HG02678 (cell line): ENCODE results near the gene GYPB.
"Not testable (repeated sequence)": the region's sequence is repeated elsewhere in the genome, so short reads cannot be mapped to it uniquely, and the experiment has no call there.

Experiments used
- ATAC-seq: cut with Tn5 transposase; IDR thresholded peaks from one replicate; pipeline ENCODE4 v1.9.1; 2021; ENCODE audit warnings: mild to moderate bottlenecking, moderate library complexity; ENCODE audit not compliant: unreplicated experiment

The GYPB gene

DNA sequence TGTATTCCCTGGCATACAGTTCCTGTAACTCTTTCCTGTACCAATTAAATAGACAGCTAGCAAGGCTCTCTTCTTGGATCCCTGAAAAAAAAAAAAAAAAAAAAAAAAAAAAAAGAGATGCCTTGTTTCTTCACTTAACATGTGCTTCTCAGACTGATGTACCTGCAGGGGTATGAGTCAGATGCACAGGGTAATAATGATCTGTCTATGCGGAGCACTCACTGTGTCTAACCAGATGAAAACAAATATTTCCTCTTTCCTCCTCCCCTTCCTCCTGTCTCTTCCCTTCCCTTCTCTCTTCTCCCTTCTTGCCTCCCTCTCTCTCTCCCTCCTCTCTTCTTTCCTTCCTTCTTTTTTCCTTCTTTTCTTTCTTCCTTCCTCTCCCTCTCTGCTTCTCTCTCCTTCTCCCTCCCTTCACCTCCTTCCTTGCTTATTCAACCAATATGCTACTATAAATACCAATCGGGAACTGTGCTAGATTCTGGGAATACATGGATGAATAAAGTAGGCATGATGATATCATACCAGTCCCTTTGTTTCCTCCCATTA lies 3.0 kb downstream of the GYPB start:
- ATAC-seq, result not testable (repeated sequence)

DNA sequence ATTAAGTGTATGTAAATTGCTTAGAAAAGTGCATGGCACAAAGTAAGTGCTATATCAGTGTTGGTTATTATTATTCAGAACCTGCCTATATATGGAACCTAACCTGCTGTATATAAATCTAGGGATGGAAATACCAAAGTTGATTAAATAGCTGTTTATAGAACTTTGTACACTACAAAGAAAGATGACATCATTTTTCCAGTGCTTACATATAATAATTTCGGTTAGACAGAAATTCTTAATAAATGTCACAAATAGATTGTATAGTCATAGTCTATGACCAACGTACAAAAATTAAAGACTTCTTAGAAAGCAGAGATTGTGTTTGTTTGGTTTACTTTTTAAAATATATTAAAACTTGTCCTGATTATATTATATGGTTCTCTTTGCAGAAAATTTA lies 4.4 kb downstream of the GYPB start:
- no peak for ATAC-seq

DNA sequence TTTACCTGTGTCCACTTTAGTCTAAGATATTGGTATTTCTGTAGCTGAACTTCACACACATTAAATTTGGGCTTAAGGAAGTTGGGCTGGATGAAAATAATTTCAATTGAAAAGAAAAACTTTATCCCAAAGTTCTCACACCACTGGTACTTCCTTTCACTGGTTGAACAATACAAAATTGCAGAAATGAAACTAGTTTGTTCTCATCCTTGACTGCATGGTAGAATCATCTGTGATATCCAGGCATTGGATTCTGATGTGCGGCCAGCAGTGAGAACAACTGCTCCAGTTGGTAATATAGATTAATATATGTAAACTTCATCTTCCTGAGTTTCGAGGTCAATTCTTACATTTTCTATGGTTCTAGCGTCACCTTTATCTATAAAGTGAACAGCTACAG lies 10.6 kb downstream of the GYPB start:
- not testable (repeated sequence) for ATAC-seq

DNA sequence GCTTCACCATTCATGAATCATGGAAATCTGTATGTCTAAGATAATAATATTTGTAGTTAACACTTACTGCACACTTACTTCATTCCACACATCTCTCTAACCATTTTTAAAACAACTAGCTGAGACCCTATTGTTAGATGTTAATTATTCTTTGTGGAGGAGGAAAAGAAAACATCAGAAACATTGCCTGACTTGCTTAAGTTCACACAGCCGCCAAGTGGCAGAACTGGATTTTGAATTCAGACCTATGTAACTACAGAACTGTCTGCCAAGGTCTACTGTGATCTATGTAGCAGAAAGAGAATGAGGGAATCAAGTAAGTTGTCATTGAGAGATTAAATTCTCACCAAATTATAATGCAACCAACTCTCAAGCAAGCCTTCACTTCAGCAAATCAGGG lies 11.2 kb downstream of the GYPB start:
- ATAC-seq, result not testable (repeated sequence)

DNA sequence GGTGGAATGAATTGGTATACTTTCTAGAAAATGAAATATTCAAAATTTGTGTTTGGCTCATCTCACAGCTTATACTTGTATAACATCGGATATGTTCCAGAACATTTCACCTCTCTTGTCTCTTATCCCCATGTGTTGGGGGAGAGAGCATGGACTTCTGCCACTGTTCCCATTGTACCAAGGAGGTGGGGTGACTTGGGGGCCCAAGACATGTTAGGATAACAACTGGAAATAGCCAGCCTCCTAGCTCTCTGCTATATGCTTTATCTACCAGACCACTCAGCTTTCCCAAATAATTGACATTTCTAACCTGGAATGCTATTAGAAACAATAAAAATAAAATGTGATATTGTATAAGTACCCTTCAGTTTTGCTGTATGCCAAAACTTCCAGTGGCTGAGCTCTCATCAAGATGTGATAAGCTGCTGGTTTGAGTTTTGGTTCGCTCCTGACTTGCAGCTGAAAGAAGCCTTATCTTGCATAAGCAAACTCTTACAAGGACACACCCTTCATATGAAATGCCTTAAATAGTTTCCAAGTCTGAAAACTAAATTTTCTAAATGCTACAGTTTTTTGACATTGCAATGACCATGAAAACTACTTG lies 12.9 kb downstream of the GYPB start:
- ATAC-seq, result not testable (repeated sequence)

DNA sequence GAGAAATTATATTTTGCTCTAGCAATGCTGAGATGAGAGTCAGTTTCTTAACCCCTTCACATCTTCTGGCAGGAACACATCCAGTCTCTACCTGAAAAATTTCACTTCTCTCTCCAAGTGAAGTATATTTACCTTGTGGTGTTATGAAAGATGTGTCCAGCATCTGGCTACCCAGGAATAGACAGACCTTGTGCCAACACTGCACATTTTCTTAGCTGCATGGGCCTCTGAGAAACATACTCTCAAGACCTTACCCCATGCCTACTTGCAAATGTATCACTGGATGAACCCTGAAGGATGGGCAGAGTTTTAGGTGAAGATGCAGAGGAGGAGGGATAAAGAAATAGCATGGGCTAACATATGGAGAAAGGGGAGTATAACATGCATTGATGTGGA lies 13.6 kb downstream of the GYPB start:
- ATAC-seq, result not testable (repeated sequence)

DNA sequence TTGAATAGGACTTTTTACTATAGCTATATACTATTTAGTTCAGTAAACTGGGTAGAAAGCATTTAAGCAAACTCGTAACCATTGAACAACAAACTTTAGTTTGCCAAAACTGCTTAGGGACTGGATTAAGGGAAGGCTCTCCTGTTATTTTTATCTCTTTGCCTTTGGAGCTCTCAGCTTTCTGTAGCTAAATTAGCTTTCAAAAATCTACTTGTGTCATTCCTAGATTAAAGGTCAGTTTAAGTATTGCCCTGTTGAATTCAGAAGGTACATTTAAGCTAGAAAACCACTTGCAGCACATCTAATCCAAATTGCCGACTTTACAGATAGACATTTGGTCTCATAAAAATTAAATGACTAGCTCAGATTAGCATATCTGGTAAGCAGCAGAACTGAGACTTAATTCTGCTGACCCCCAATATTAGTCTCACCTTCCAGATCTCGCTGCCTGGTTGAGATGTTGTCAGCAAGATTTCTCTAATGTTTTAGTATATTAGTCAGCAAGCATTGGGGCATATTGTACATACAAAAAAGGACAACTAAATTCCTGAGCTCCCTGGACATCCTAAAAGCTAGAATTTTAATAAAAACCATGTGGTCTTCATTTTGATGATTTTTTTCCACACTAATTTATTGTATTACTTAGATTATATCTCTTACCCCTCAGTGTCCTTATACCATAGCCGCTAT lies 14.2 kb downstream of the GYPB start:
- not testable (repeated sequence) for ATAC-seq

DNA sequence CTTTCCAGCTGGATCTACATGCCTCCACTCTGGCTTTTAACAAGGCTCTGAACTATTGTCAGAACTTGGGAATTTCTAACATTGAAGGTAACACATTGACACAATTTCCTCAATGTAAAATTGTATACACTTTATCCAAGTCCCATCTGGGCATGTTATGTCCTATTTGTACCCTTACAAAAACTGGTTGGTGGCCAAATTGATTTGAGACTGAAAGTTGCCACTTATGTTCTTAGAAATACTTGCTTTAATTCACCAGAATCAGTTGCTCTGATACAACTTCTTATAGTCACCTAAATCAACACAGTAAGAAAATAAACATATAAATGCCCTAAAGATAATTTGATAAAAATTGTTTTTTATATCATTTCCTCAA lies 15.3 kb downstream of the GYPB start:
- not testable (repeated sequence) for ATAC-seq

DNA sequence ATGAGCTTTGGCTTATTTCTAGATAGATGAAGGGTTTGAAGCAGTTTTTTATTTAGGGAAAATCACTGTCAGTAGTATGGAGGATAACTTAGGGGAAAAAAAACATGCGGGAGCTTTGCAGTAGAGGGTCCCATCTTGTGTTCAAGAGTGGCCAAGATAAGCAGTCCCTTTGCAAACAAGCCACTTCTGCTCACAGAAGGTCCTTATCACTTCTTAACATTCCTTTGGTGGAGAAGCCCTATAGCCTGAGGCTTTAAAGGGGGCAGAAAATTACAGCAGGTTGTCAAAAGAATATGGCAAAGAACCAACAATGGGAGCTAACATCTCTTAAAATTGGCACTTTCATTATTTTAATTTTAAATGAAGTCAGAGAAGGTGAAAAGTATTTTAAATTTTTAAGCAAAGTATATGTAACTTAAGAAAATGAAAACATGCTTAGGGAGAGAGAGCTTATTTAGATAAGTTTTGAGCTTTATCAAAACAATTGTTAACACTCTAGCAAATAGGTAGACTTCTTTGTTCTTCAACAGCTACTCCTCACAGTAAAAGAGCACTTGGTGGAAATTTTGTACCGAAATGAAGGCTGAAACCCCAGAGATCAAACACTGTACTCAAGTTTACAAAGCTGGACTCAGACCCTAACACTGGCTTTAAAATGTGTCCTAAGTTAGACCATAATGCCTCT lies 15.8 kb downstream of the GYPB start:
- ATAC-seq, result not testable (repeated sequence)

DNA sequence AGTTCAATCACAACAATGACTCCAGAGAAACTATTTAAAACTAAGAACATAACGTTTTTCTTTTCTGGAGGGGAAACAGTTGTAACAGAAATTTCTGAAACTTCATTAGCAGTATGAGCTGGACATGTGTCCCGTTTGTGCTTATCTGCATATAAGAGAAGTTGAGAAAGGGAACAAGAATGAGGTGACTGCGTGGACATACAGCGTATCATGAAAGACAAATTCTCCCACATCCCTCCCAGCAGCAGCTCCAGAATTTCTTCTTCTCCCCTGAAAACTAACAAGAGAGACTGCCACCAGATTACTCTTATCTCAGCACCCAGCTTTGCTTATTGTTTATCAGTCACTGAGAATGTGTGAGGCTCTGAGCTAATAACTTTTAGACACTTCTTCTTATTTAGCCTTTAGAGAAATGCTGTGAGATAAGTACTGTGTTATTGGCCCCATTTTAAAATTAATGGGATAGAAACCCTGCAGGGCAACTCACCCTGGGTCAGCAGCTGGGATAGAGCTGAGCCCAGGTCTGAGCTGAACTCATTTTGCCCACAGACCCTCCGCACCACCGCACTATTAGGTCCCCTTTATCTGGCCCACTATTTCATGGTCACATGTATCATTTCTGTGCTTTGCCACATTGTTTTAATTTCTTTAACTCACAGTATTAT lies 18.7 kb downstream of the GYPB start:
- ATAC-seq, result not testable (repeated sequence)

DNA sequence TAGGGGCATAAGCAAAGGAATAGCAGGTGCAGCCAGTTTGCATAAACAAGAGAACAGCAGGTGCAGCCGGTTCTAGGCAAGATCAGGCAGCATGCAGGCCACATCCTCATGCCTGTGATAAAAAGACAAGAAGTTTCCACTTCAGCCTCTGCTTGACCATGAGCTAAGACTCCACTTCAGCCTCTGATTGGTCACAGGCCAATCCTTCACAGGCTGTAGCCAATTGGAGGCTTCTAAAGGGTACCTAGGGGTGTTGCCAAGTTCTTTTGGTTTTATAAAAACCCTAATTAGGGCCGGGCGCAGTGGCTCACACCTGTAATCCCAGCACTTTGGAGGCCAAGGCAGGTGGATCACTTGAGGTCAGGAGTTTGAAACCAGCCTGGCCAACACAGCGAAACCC lies 23.0 kb downstream of the GYPB start:
- ATAC-seq, result not testable (repeated sequence)

DNA sequence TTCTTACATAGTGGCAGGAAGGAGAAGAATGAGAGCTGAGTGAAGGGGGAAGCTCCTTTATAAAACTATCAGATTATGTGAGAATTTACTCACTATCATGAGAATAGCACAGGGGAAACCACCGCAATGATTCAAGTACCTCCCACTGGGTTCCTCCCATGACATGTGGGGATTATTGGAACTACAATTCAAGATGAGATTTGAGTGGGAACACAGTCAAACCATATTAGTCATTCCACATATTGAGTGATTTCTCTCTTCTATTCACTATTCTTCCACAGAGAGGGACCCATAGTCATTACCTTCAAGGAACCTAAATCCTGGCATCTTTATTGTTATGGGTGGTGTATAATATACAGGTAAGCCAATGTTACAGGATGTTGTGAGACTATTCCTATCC lies 27.4 kb downstream of the GYPB start:
- ATAC-seq, result not testable (repeated sequence)

DNA sequence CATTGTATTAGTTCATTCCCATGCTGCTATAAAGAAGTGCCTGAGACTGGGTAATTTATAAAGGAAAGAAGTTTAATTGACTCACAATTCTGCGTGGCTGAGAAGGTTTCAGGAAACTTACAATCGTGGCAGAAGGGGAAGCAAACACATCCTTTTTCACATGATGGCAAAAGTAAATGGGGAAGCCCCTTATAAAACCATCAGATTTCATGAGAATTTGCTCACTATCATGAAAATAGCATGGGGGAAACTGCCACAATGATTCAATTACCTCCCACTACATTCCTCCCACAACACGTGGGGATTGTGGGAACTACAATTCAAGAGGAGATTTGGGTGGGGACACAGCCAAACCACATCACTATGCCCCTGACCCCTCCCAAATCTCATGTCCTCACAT lies 28.5 kb downstream of the GYPB start:
- ATAC-seq, result not testable (repeated sequence)

DNA sequence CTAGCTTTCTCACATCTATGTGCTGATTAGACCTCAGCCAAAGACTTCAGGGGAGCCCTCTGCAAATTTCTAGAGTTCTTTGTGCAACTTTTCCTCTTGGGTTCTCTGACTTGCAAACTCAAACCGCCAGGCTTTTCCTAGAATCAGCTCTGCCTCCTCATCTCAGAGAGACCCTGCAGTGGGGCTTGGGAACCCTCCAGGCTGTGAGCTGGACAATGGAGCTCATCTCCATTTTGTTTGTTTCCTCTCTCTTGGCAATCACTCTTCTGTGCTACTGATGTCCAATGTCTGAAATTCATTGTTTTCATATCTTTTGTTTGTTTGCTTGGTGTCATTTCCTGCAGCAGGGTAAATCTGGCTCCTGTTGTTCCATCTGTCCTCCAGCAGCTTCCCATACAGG lies 33.0 kb downstream of the GYPB start:
- ATAC-seq, result no peak

DNA sequence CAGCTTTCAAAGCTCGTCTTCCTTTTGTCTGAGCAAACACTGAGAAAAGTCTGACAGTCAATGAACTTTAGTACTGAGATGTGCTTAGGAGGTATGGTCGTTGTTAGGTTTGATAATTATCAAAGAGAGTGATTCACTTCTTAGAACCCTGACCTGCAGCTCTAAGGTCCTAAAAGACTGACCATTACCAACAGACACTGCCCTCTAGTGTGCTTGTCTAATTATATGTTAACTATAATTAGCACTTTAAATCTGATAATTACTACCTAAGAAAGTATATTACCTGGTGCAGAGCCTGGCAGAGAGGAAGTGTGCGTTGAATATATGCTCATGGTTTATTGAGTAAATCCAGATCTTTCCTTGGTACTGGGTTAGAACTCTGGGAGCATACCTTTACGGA lies 38.4 kb downstream of the GYPB start:
- not testable (repeated sequence) for ATAC-seq

DNA sequence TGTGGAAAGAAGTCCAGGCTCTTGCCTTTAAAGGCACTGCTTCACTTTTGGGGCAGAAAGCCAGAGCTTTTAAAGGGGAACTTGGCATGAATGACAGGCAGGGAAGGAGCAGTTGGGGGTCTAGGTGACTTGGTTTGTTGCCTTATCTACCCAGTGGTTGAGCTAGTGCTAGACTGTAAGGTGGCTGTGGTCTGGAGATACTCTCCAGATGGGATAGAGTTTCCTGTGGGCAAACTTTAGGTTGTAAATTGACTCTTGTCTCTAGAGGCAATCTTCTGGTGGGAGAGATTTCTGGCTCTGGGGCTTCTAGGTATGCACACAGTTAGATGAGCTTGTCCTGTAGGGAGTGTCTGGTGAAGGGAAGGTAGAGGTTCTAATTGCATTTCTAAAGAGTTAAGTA lies 43.7 kb downstream of the GYPB start:
- not testable (repeated sequence) for ATAC-seq

DNA sequence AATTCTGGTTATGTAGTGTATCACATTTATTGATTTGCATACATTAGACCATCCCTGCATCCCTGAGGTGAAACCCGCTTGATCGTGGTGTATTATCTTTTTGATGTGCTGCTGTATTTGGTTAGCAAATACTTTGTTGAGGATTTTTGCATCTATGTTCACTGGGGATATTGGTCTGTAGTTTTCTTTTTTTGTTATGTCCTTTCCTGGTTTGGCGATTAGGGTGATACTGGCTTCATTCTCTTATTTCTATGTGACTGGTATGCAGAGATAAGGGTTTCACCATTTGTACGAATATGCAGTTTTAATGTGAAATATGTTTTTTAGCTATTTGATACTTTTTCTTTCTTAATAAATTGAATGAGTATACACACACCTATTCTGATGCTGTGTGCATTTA lies 45.2 kb downstream of the GYPB start:
- ATAC-seq, result not testable (repeated sequence)

DNA sequence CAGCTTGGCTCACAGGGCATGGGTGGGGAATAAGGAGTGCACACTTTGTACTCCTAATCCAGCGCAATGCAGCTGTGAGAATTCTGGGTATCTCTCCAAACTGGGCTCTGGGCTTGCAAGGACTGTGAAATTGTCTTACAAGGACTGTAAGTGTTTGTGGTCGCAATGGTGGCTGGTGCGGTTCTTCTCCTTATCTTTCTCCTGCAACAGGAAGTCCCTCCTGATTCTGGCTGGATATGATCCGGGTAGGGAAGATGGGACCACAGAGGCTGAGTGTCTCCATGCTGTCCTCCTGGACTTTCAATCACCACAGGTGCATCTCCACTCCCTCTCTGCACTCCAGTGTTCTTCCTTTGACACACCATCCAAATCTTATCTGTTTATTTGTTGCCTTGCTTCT lies 58.1 kb downstream of the GYPB start:
- ATAC-seq, result no peak

DNA sequence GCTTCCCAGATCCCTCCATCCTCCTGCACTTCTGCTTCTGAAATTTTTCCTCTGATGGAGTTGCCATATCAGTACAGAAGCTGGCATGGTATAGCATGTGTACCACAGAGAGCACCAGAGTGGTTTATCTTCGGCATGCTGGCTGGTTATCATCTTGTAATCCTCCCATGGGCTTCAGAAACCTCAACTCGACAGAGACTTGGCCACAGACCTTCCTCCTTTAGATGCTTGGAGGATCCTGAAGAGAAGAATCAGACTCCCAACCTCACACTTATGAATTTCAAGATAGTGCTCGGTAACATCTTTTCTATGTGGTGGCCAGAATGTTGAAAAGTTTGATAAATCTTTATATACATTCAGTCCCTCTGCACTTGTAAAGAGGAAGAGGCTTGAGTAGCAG lies 63.9 kb downstream of the GYPB start:
- ATAC-seq, result not testable (repeated sequence)

DNA sequence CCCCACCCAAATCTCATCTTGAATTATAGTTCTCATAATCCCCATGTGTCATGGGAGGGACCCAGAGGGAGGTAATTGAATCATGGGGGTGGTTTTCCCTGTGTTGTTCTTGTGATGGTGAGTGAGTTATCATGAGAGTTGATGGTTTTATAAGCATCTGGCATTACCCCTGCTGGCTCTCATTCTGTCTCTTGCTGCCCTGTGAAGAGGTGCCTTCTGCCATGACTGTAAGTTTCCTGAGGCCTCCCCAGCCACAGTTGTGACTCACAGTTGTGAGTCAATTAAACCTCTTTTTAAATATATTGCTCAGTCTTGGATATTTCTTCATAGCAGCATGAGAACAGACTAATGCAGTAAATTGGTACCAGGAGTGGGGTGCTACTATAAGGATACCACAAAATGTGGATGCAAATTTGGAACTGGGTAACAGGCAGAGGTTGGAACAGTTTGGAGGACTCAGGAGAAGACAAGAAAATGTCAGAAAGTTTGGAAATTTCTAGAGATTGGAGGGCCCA lies 67.7 kb downstream of the GYPB start:
- ATAC-seq, result not testable (repeated sequence)

DNA sequence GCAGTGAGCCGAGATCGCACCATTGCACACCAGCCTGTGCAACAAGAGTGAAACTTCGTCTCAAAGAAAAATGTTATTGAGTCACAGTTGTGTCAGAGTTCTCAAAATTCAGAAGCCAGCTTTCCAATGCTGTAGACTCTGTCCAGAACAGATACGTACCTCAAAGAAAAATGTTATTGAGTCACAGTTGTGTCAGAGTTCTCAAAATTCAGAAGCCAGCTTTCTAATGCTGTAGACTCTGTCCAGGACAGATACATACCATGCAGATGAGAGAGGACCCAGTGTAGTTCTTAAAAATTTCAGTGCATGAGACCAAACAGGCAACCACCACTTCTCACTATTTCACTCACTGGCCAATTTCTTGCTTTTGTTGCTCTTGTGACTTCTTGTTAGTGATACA lies 68.2 kb downstream of the GYPB start:
- ATAC-seq, result not testable (repeated sequence)
